Testis (tissue), 2 donors: ENCODE measurements around the gene PCBP3.

Experiments
- POLR2A ChIP-seq: fragments of 450-650 bp; IDR thresholded peaks from one replicate; pipeline ENCODE4 v1.6.1; 2017; ENCODE audit warnings: antibody characterized with exemption, mild to moderate bottlenecking, moderate library complexity
- TF ChIP-seq, protein P1 (sequence below), 3 experiments: fragments of 450-650 bp in 2 of 3; fragments of 200-600 bp in 1 of 3; sonication (generic) in 1 of 3; IDR thresholded peaks; one replicate each; pipeline ENCODE4 v1.5.1; 2016 to 2019; ENCODE audit warnings: antibody characterized with exemption in 3 of 3, mild to moderate bottlenecking in 2 of 3, moderate library complexity in 1 of 3

DNA sequence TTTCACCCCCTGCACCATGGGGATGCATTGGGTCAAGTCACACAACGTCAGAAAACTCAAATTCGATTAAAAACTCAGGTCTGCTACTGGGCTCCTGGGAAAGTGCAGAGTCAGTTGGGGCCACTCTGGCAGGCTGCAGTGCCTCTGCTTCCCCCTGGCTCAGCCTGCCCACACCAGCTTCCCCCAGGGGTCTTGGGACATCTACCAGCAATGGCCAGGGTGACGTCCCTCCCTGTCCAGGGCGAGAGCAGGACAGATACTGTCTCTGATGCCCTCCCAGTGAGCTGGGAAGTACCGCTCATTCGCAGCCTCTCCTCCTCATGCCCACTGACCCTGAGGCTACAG lies 231.9 kb downstream of the PCBP3 start:
- no peak for TF ChIP-seq POLR2A
- TF ChIP-seq, protein P1, sequence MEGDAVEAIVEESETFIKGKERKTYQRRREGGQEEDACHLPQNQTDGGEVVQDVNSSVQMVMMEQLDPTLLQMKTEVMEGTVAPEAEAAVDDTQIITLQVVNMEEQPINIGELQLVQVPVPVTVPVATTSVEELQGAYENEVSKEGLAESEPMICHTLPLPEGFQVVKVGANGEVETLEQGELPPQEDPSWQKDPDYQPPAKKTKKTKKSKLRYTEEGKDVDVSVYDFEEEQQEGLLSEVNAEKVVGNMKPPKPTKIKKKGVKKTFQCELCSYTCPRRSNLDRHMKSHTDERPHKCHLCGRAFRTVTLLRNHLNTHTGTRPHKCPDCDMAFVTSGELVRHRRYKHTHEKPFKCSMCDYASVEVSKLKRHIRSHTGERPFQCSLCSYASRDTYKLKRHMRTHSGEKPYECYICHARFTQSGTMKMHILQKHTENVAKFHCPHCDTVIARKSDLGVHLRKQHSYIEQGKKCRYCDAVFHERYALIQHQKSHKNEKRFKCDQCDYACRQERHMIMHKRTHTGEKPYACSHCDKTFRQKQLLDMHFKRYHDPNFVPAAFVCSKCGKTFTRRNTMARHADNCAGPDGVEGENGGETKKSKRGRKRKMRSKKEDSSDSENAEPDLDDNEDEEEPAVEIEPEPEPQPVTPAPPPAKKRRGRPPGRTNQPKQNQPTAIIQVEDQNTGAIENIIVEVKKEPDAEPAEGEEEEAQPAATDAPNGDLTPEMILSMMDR (IDR thresholded peaks at IDR 0.05) = no peak
